IPS-18c (cell line): ENCODE data around the gene SLC9A3.

Experiments used
- H3K4me3 ChIP-seq: 2 replicates; pipeline ENCODE4 v1.7.0; 2013; ENCODE audit warnings: low read depth, mild to moderate bottlenecking, low read length, moderate library complexity; ENCODE audit not compliant: insufficient read depth
- H3K9me3 ChIP-seq: one replicate; pipeline ENCODE4 v1.6.1; 2013; ENCODE audit warnings: mild to moderate bottlenecking, low read length, moderate library complexity; ENCODE audit not compliant: control insufficient read depth, insufficient read depth

Gene SLC9A3

GRCh38 chr5:439181-439580, 85.1 kb downstream of the SLC9A3 start:
- Histone ChIP-seq H3K9me3 (no peaks in the 10 kb centered on the region), H3K4me3 (no peak overlapping the region)

GRCh38 chr5:438481-438981, 85.7 kb downstream of the SLC9A3 start:
- H3K4me3 ChIP-seq, result 0 out of 2 replicates have a peak overlapping the region, but pooled peaks have one; percentile 3
- H3K9me3 ChIP-seq, result no peaks in the 10 kb centered on the region

DNA sequence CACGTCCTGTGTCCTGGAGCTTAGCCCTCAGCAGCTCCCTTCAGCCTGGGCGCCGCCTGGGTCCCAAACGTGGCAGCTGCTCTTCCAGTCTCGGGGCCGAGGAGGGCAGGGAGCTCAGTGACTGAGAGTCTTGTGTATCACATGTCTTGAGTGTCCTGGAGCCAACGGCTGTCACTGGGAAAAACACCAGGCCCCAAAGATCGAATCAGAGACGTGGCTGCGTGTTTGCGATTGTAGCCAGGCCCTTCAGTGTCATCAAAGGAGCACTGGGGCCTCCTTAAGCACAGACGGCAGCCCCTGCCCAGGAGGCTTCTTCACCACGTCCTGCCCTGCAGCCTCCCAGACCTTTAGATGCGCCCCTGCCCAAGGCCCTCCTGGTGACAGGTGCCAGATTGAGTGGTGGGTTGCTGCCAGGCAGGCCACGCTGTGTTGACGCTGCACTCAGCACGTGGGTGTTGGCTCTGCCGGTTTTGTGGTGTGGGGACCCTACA, 86.9 kb downstream of the SLC9A3 start:
- Histone ChIP-seq H3K9me3 (no peaks in the 10 kb centered on the region), H3K4me3 (no peak overlapping the region)

DNA sequence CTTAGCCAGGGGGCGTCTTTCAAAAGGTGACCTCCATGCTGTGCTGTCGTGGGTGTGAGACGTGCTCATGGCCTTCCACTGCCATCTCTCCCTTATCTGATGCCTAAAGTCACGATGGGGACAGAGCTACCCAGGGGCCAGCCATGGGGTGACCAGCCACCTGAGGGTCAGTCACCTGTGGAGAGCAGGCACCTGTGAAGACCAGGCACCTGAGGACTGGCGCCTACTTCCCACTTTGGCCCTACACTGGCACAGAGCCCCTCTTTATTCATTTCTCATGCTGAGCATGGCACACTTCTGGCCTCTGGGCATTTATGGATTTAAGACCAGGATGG, 87.6 kb downstream of the SLC9A3 start:
- Histone ChIP-seq H3K9me3 (no peaks in the 10 kb centered on the region), H3K4me3 (no peak overlapping the region)

- no peaks in the 10 kb centered on the region for H3K9me3 ChIP-seq
- H3K4me3 ChIP-seq, result no peak overlapping the region
Observed at GRCh38 chr5:435961-436640, 88.1 kb downstream of the SLC9A3 start.

DNA sequence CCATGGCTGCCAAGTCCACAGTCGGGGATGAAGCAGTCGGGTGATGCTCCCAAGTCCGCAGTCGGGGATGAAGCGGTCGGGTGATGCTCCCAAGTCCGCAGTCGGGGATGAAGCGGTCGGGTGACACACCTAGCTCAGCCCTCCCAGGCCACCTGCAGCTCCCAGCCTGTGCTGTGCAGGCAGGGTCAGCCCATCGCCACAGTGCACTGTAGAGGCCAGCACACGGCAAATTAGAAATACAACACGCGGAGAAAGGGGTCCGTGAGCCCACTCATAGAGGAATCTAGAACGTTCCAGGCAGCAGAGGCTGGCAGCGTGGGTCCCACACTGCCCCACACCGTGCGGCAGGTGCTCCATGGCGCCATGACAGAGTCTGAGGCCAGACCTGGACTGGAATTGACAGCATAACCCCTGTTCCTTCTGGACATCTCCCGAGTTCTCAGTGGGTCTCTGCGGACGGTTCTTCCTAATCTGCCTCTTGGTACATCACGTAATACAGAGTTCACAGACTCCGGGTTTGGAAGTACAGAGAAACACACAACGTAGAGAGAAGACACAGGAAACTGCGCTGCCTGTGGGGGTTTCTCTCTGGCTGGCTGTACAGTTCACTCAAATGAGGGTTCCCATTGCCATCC, 89.0 kb downstream of the SLC9A3 start:
- Histone ChIP-seq H3K9me3 (no peaks in the 10 kb centered on the region), H3K4me3 (no peak overlapping the region)

DNA sequence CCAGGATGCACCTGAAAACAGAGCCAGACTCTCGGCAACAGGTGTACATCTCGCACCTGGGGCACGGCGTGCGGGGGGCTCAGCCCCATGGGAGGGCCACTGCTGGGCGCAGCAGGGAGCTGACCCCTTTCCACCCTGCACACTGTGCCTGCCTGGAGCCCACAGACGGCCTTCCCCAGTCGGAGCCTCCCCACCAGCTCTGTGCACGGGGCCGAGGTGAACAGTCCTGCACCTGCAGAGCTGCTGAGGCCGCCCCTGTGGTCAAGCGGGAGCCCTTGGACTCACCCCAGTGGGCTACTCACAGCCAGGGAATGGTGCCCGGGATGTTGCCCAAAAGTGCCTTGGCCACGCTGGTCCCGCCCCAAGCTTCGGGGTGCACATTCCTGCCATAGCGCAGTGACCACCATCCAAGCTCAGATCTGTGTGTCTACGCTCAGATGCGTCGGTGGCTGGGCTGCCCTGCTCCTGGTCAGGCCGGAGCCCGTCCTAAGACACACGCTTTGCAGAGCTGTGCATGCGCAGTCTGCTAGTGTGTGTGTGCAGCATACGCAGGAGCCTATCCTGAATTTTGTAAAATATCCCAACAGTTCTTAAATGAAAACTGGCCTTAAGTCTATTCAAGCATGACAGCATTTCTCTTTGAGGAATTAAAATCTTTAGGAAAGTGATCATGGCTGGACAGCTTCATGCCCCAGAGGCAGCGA, 89.7 kb downstream of the SLC9A3 start:
- no peak overlapping the region for H3K4me3 ChIP-seq
- no peaks in the 10 kb centered on the region for H3K9me3 ChIP-seq

GRCh38 chr5:433836-434235, 90.4 kb downstream of the SLC9A3 start:
- no peaks in the 10 kb centered on the region for H3K9me3 ChIP-seq
- no peak overlapping the region for H3K4me3 ChIP-seq

- H3K4me3 ChIP-seq, result no peak overlapping the region
Observed at GRCh38 chr5:432928-433791, 91.1 kb downstream of the SLC9A3 start.

DNA sequence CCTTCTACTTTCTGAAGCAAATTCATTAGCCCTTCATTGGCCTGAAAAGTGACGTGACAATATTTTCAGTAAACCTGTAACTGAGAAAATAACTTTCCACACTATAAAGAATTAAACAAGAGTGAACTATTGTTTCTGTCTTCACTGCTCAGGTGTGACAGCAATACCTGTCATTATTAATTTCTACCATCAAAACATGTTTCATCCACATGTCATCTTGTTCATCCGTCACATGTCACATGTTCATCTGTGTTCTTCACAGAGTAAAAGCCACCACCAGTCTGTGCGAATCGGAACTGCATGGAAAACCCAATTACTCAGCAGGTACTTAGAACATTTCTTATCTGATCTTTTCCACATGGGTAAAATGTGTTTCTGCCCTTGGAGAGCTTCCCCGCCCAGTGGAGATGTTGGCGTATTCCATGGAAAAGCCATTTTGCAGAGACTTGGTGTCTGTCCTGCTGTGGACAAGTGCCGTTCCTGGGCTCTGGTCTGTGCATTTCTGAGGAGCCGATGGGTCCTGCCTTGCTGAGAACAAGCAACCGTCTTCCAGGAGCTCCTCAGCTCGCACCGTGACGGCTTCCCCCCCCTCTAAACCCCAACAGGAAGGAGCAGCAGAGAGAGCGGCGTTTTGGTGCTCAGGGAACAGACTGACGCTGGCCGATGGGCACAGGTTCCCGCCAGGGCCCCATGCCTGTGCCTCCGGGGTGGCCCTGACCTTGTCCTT, 91.9 kb downstream of the SLC9A3 start:
- H3K9me3 ChIP-seq, result no peaks in the 10 kb centered on the region
- no peak overlapping the region for H3K4me3 ChIP-seq

More at GRCh38 chr5:432928-433791, 91.1 kb downstream of the SLC9A3 start:
- H3K9me3 ChIP-seq, result no peaks in the 10 kb centered on the region

GRCh38 chr5:431711-432050, 92.6 kb downstream of the SLC9A3 start:
- Histone ChIP-seq H3K9me3 (no peaks in the 10 kb centered on the region), H3K4me3 (no peak overlapping the region)

DNA sequence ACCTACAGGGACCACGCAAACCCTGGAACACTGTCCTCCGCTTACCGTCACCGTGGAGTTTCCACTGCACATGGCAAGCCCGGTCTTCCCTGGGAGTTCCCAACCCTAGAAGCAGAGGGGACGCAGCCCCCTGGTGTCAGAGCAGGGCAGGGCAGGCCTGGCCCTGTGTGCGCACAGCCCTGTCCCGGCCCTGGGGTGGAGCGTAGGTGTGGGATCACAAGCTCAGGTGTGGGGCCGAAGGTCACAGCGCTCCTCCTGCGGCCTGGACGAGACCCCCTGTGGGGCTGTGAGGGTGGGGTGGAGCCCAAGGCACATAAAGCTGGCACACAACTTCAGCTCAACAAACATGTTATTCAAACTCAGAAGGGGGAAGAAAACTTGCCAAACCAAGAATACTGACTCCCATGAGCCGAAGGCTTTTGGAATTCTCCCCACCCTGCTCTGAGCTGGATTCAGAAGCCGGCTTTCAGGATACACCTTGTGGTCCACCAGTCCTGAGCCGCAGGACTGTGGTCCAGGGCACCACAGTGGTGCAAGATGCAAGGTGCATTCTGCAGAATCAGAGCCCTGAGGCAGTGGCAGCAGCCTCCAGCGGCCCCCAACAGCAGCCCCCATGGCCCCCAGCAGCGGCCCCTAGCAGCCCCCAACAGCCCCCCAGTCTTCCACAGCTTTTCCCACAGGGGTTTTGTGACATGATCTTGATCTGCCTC, 93.1 kb downstream of the SLC9A3 start:
- H3K4me3 ChIP-seq, result no peak overlapping the region

DNA sequence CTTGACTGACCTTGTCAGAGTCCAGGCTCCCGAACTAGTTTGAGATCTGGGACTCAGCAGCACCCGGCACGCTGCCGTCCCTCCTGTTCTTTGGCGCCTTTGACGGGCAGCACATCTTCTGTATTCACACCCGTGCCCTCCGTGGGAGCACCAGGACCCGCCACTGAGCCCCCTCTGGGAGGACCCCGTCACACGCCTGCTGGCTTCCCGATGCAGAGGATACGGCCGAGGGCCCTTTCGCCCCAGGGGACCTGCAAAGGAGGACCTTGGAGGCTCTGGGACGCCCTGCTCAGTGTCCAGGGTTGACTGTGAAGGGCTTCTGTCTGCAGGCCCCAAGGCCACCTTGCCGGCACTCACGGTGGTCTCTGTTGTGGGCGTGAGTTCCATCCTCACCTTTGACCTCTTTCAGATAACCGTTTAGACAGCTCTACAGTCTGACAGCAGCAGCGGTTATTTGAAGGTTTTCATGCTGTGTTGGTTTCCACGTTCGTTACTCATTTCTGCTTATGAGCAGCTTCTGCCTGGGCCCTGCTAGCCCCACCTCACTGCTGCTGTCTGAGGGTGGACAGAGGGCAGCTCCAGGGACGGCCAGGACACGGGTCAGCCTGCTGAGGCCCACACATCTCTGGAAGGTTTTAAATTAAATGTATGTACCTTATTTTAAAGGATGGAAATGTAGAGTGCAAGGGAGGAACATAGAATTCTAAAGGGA, 93.9 kb downstream of the SLC9A3 start:
- no peaks in the 10 kb centered on the region for H3K9me3 ChIP-seq

More for the DNA sequence above, 93.1 kb downstream of the SLC9A3 start:
- no peaks in the 10 kb centered on the region for H3K9me3 ChIP-seq

DNA sequence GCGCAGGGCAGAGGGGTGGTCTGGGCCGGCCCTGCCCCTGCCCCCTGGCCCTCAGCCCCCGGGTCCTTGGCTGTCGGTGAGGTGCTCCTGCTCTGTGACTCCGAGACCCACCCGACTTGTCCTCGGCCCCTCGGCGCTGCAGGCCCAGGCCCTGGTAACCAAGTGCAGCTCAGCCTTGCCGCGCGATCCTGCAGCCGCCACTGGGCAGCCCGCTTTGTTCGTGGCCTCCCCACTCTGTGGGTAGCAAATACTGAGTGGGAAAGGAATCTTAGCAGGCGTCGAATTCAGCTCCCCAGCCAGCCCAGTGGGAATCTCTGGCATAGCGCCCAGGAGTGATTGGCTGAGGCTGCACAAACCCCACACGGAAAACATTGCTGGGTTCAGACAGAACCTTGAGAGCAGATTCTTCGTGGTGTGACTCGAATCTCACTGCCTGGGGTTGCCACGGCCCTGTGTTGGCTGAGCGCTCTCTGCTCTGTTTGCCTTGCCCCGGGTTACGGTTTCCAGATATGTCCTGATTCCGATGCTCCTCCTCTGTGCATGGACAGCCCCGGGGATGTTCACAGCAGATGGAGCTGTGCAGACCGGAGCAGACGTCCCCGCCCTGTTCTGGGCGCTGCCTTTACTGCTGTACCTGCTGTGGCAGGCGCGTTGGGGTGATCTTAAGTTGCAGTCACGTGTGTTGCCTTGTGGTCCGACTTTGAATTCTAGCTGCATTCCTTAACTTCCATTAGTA, 94.6 kb downstream of the SLC9A3 start:
- H3K4me3 ChIP-seq, result no peak overlapping the region

More for the DNA sequence above, 93.9 kb downstream of the SLC9A3 start:
- H3K4me3 ChIP-seq, result no peak overlapping the region

More for the DNA sequence above, 94.6 kb downstream of the SLC9A3 start:
- no peaks in the 10 kb centered on the region for H3K9me3 ChIP-seq
